ENCODE measurements around the gene PDE4B.

DNA sequence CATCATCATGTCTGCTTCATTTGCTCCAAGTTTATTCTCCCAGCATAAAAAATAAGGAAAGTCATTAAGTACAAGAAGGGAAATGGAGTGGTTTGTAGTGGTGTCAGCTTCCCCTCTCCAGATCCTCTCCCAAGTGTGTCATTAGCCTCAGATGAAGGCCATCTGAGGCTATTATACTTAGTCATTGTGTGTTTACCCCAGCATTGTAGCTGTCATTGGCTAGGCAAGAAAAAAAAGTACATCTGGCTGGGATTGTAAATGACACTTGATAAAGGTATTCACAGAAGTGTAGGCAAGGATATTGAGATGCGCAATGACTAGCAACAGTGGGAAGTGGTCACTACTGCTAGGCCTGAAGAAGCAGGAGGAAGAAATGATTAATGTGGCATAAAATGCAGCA is 424.3 kb downstream of the PDE4B start:
- TF ChIP-seq, protein P1, sequence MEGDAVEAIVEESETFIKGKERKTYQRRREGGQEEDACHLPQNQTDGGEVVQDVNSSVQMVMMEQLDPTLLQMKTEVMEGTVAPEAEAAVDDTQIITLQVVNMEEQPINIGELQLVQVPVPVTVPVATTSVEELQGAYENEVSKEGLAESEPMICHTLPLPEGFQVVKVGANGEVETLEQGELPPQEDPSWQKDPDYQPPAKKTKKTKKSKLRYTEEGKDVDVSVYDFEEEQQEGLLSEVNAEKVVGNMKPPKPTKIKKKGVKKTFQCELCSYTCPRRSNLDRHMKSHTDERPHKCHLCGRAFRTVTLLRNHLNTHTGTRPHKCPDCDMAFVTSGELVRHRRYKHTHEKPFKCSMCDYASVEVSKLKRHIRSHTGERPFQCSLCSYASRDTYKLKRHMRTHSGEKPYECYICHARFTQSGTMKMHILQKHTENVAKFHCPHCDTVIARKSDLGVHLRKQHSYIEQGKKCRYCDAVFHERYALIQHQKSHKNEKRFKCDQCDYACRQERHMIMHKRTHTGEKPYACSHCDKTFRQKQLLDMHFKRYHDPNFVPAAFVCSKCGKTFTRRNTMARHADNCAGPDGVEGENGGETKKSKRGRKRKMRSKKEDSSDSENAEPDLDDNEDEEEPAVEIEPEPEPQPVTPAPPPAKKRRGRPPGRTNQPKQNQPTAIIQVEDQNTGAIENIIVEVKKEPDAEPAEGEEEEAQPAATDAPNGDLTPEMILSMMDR (IDR thresholded peaks at IDR 0.05), result no peak
- TF ChIP-seq POLR2A (IDR thresholded peaks at IDR 0.05), result no peak

Measured in heart left ventricle (tissue), 13 donors.